GM12891 (cell line): ENCODE data around the gene NIT2.
"Not testable (repeated sequence)": the region's sequence is repeated elsewhere in the genome, so short reads cannot be mapped to it uniquely, and the experiment has no call there.

Source experiments
- PAX5 ChIP-seq: IDR thresholded peaks from 2 replicates; pipeline ENCODE4 v1.6.1; 2011; ENCODE audit warnings: low read length, moderate library complexity, mild to moderate bottlenecking; ENCODE audit not compliant: insufficient read depth, severe bottlenecking
- POLR2A ChIP-seq: IDR thresholded peaks from 2 replicates; pipeline ENCODE4 v1.6.1; 2011; ENCODE audit warnings: low read depth, low read length, control low read depth
- POLR2AphosphoS5 ChIP-seq: IDR thresholded peaks from 2 replicates; pipeline ENCODE4 v1.6.1; 2011; ENCODE audit warnings: low read depth, low read length, control low read depth
- POU2F2 ChIP-seq: IDR thresholded peaks from 2 replicates; pipeline ENCODE4 v1.6.1; 2011; ENCODE audit warnings: low read depth, mild to moderate bottlenecking, control low read depth, low read length, moderate library complexity
- TAF1 ChIP-seq: IDR thresholded peaks from 2 replicates; pipeline ENCODE4 v1.6.1; 2011; ENCODE audit warnings: low read depth, low read length, control low read depth

GRCh38 chr3:100336229-100336628, 1.7 kb downstream of the NIT2 start:
- TF ChIP-seq POLR2A, TAF1, POLR2AphosphoS5, PAX5, POU2F2: not testable (repeated sequence)
